ENCODE results near the gene SLC23A2.

DNA sequence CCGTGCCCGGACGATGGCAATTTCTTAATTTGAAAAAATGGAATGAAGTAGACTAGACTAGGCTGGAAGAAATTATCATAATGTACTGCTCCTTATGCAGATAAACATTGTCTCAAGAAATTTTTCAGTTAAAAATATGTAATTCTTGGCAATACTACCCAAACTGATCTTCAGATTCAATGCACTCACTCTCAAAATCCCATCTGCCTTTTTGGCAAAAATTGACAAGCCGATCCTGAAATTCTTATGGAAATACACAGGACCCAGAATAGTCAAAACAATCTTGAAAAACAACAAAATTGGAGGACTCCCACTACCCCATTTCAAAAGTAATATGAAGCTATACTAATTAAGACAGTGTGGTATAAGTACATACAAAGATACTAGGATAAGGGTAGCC is 19.0 kb downstream of the SLC23A2 start:
- TF ChIP-seq, protein P1, sequence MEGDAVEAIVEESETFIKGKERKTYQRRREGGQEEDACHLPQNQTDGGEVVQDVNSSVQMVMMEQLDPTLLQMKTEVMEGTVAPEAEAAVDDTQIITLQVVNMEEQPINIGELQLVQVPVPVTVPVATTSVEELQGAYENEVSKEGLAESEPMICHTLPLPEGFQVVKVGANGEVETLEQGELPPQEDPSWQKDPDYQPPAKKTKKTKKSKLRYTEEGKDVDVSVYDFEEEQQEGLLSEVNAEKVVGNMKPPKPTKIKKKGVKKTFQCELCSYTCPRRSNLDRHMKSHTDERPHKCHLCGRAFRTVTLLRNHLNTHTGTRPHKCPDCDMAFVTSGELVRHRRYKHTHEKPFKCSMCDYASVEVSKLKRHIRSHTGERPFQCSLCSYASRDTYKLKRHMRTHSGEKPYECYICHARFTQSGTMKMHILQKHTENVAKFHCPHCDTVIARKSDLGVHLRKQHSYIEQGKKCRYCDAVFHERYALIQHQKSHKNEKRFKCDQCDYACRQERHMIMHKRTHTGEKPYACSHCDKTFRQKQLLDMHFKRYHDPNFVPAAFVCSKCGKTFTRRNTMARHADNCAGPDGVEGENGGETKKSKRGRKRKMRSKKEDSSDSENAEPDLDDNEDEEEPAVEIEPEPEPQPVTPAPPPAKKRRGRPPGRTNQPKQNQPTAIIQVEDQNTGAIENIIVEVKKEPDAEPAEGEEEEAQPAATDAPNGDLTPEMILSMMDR (IDR thresholded peaks at IDR 0.05), result no peak
- TF ChIP-seq POLR2AphosphoS5 (IDR thresholded peaks at IDR 0.05) (no peak), POLR2A (IDR thresholded peaks at IDR 0.05) (no peak), EP300 (IDR thresholded peaks at IDR 0.05; ENCODE audit: low read depth) (no peak)
